ENCODE data around the gene CALML4.

DNA sequence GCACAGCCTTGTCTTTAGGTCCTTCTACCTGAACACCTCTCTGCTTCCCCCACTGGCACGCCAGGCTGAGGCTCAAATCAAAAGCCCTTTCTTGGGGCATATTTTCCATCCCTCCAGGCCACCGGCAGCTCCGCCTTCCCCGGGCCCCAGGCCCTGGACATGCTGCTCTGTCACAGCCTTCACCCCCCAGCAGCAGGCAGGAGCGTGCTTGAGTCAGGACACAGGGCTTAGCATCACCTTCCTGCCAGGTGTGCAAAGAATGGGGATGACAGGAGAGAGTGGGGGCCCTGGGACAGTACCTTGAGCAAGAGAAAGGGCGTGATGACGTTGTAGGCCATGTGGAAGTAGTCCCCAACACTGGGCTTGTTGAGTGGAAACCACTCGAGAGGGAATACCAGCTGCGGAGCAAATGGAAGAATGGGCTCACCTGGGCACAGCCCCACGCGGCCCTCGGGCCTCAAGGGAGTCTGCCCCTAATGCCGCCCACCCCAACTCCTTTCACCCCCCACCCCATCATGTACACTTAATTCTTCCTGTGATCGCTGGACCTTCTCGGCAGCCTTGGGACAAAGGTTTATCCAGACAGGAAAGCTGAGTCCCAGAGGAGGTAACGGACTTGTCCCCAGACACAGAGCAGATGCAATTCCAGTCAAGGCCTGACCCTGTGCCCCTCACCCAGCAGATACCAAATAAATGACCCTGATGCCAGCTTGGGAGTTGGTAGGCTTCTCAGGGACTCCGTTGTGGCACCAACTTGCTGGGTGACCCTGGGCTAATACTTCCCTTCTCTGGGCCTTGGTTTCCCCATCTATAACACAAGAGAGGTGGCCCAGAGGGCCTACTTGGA, 9.1 kb upstream of the CALML4 start:
- TF ChIP-seq, protein P1, sequence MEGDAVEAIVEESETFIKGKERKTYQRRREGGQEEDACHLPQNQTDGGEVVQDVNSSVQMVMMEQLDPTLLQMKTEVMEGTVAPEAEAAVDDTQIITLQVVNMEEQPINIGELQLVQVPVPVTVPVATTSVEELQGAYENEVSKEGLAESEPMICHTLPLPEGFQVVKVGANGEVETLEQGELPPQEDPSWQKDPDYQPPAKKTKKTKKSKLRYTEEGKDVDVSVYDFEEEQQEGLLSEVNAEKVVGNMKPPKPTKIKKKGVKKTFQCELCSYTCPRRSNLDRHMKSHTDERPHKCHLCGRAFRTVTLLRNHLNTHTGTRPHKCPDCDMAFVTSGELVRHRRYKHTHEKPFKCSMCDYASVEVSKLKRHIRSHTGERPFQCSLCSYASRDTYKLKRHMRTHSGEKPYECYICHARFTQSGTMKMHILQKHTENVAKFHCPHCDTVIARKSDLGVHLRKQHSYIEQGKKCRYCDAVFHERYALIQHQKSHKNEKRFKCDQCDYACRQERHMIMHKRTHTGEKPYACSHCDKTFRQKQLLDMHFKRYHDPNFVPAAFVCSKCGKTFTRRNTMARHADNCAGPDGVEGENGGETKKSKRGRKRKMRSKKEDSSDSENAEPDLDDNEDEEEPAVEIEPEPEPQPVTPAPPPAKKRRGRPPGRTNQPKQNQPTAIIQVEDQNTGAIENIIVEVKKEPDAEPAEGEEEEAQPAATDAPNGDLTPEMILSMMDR (IDR thresholded peaks at IDR 0.05), result no peak
- TF ChIP-seq POLR2A (IDR thresholded peaks at IDR 0.05), result no peak

All from body of pancreas (tissue), 4 donors.